ENCODE measurements around the gene MORN4.

Gene MORN4

DNA sequence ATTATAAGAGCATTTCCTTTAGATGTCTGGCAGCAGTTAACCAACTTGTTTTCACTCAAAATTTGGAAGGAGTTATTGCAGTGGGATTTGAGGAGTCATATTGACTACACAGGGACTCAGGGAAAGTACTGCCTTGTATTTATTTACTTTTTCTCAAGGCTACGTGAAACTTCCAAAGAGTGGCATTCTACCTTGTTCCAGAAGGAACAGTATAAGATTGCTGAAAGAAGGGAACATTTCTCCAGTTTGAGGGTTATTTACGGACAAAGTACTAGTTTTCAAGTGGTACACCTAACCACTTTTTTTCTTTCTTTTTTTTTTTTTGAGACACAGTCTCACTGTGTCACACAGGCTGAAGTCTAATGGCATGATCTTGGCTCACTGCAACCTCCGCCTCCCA lies 5.1 kb downstream of the MORN4 start:
- DNase-seq (ENCODE audit: extremely low read depth, low read depth) = no peak
- TF ChIP-seq, protein P1, sequence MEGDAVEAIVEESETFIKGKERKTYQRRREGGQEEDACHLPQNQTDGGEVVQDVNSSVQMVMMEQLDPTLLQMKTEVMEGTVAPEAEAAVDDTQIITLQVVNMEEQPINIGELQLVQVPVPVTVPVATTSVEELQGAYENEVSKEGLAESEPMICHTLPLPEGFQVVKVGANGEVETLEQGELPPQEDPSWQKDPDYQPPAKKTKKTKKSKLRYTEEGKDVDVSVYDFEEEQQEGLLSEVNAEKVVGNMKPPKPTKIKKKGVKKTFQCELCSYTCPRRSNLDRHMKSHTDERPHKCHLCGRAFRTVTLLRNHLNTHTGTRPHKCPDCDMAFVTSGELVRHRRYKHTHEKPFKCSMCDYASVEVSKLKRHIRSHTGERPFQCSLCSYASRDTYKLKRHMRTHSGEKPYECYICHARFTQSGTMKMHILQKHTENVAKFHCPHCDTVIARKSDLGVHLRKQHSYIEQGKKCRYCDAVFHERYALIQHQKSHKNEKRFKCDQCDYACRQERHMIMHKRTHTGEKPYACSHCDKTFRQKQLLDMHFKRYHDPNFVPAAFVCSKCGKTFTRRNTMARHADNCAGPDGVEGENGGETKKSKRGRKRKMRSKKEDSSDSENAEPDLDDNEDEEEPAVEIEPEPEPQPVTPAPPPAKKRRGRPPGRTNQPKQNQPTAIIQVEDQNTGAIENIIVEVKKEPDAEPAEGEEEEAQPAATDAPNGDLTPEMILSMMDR (IDR thresholded peaks at IDR 0.05; ENCODE audit: low read depth, low read length) = no peak

DNA sequence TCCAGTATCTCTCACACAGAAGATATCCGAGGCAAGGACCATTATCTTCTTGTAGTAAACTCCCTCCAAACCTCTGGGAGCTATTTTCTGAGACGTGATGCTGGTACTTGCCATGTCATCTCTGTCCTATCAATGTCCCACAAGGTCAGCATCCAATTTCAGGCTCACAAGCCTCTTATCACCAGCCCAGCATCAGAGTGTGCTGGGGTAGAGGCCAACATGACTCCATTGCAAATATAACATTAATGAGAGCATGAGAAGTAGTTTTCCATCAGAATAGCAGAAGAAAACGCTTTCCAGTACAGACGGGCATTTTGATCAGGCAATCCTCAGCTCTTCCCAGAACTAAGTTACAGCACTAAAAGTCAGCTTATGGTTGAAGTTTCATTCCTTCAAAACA lies 5.6 kb downstream of the MORN4 start:
- TF ChIP-seq, protein P1 (IDR thresholded peaks at IDR 0.05; ENCODE audit: low read depth, low read length) = no peak
- no peak for DNase-seq (ENCODE audit: extremely low read depth, low read depth)

DNA sequence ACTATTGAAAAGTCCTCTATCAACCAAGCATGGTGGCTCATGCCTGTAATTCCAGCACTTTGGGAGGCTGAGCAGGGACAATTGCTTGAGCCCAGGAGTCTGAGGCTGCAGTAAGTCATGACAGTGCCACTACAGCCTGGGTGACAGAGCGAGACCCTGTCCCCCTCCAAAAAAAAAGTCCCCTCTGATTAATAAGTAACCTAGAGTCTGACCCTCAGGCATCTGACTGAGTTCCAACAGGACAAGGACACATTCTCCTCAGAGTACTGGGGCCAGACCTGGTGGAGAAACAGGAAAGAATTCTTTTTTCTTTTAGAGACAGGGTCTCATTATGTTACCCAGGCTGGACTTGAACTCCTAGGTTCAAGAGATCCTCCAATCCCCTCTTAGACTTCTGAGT lies 10.0 kb downstream of the MORN4 start:
- TF ChIP-seq, protein P1 (IDR thresholded peaks at IDR 0.05; ENCODE audit: low read depth, low read length) = no peak
- no peak for DNase-seq (ENCODE audit: extremely low read depth, low read depth)

DNA sequence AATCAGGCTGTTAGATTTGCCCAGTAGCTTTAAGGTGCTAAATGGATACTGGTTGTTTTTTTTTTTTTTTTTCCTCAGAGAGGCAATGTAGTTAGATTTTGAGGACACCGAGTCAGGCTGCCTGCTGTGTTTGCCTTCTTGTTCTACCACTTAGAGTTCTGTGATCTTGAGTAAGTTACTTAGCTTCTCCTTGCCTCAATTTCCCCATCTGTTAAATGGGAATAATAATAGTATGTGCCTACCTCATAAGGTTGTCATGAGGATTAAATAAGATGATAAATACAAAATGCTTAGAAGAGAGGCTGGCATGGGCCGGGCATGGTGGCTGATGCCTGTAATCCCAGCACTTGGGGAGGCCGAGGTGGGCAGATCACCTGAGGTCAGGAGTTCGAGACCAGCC lies 14.6 kb downstream of the MORN4 start:
- DNase-seq (ENCODE audit: extremely low read depth, low read depth) = no peak
- TF ChIP-seq, protein P1 (IDR thresholded peaks at IDR 0.05; ENCODE audit: low read depth, low read length) = no peak

DNA sequence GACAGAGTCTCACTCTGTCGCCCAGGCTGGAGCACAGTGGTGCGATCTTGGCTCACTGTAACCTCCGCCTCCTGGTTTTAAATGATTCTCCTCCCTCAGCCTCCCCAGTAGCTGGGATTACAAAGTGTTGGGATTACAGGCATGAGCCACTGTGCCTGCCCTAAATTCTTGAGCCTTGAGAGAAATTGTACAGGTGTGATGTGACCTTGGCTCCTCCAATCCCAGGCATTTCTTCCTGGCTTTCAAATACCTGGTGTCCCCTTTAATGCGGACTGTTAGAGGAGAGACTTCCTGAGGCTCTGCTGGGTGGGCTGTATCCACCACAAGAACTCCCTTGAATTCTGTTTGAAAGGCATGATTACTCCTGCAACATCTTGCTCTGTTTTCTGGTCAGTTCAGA lies 15.0 kb downstream of the MORN4 start:
- no peak for DNase-seq (ENCODE audit: extremely low read depth, low read depth)
- TF ChIP-seq, protein P1 (IDR thresholded peaks at IDR 0.05; ENCODE audit: low read depth, low read length) = no peak

DNA sequence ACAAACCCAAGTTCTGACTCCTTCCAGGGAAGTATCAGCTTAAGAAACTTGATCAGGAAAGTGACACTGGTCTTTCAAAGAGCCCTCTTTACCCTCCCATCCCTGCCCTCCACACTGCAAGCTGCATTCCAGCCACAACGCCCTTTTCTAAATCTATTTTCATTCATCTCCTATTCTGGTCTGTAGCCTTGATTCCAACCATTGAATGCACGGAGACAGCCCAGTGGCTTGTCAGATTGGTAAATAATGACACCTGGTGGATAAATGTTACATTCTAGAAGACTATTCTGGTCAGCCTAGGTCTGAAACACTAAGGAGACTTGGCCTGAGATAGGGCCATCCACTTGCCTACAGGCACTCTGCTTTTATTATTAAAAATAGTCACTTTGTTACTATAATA lies 20.9 kb downstream of the MORN4 start:
- TF ChIP-seq, protein P1 (IDR thresholded peaks at IDR 0.05; ENCODE audit: low read depth, low read length) = peak; percentile 30
- DNase-seq (ENCODE audit: extremely low read depth, low read depth) = no peak

DNA sequence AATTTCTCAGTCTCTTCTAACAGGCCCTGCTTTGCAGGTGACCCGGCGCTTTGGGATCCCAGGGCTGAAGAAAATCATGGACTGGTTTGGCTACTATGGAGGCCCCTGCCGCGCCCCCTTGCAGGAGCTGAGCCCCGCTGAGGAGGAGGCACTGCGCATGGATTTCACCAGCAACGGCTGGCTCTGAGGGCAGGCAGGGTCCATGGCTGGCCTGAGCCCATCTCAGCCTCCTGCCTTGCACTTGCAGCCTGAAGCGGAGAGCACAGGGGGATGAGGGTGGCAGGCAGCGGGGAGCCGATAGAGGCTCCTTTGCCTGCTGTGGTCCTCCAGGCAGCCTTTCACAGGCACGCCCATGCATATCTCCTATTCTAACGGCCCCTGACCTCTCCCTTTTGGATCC lies 21.8 kb downstream of the MORN4 start:
- TF ChIP-seq, protein P1 (IDR thresholded peaks at IDR 0.05; ENCODE audit: low read depth, low read length) = no peak
- DNase-seq (ENCODE audit: extremely low read depth, low read depth) = no peak

Measured in AG09319 (cell line).